ENCODE data around the gene JAM3.

- TF ChIP-seq POLR2AphosphoS5 (IDR thresholded peaks at IDR 0.05), result no peak
- no peak for TF ChIP-seq CTCF (IDR thresholded peaks at IDR 0.05)
- TF ChIP-seq POLR2A (IDR thresholded peaks at IDR 0.05), result no peak
These were observed 80.5 kb downstream of the JAM3 start for GRCh38 chr11:134149371-134149770.

All from suprapubic skin (tissue), 4 donors.